Measurements from ENCODE around the gene TLE4.
"Not testable (repeated sequence)": the region's sequence is repeated elsewhere in the genome, so short reads cannot be mapped to it uniquely, and the experiment has no call there.

Gene TLE4

DNA sequence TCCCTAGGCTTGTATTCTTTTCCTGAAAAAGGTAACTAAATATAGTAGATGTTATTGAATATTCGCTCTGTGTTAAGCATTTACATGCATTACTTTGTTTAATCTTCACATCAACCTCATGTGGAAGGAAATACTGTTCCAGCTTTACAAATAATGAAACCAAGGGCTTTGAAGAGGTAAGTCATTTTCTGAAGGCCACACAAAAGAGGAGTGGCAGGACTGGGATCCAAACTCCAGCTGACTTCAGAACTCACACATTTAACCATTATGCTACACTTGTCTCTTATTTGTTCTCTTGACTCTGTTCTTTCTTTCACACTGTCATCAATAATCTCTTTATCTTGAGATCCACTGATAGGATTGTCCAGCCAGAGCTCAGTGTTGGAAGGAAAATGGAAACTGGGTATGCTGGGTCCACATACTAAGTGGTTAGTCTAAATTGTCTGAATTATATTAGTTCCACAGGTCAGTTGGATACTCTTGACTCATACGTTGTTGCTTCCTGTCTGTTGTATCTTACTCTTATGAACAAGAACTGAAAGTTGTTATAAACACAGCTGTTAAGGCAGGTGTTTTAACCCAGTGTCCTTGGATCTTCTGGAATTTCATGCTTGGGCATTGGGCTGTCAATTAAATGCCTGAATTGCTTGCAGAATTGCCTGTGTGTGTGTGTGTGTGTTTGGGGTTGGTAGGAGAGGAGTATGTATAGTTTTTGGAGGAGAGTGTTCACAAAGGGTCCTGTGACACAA lies 65.6 kb downstream of the TLE4 start:
- DNase-seq (ENCODE audit: low spot score) = no peak

DNA sequence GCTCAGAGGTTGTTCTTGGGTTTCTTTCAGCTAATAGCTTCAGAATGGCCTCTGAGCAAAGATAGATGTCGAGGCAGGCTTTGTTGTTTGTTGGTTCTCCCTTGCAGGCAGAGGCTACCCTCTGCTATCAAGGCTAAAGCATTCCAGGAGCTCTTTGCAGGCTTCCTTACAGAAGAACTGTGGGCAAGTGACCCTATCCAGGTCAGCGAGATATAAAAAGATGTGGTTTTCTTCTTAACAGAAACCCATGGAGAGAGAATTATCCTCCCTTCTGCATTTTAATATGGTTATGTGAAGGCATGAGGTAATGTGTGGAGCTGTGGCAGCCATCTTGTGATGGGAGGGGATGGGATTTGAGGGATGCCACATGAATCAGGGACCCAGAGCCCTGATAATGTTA lies 67.0 kb downstream of the TLE4 start:
- DNase-seq (ENCODE audit: low spot score) = no peak

DNA sequence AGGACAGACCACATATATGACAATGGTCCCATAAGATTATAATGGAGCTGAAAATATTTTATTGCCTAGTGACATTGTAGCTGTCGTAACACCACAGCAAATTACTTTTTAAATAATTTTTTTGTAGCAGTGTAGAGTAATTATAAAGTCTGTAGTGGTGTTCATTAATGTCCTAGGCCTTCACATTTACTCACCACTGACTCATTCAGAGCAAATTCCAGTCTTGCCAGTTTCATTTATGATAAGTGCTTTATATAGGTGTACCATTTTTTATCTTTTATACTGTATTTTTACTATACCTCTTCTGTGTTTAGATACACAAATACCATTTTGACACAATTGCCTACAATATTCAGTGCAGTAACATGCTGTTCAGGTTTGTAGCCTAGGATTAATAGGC lies 67.6 kb downstream of the TLE4 start:
- no peak for DNase-seq (ENCODE audit: low spot score)

DNA sequence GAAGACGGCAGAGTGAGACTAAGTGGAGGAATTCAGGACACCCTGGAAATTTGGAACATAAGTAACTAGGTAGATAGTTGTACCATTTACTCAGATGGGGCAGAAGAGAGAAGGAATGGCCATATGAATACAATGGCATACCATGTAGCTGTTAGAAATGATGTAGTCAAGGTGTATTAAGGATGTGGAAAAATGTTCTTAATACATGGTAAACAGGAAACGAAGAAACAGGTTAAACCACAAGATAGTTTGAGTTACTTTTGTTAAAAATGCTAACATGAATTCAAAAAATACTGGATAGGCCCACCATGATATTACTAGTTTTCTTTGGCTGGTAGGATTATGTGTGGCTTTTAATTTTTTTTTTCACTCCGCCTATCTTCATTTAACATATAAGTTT lies 68.3 kb downstream of the TLE4 start:
- not testable (repeated sequence) for DNase-seq (ENCODE audit: low spot score)

DNA sequence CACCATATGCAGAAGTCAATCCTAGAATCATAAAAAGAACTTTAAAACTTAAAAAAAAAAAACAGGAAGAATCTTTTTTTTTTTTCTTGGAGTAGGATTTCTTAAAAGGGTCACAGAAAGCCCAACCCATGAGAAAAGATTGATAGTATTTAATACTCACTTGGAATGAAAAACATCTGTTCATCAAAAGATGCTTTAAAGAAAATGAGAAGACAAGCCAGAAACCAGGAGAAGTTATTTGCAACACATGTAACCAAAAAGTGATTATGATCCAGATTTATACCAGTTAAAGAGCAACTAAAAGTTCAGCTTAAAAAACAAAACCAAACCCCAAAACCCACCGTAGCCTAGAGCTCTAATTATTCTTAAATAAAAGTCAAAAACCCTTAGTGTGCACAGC lies 69.3 kb downstream of the TLE4 start:
- no peak for DNase-seq (ENCODE audit: low spot score)

DNA sequence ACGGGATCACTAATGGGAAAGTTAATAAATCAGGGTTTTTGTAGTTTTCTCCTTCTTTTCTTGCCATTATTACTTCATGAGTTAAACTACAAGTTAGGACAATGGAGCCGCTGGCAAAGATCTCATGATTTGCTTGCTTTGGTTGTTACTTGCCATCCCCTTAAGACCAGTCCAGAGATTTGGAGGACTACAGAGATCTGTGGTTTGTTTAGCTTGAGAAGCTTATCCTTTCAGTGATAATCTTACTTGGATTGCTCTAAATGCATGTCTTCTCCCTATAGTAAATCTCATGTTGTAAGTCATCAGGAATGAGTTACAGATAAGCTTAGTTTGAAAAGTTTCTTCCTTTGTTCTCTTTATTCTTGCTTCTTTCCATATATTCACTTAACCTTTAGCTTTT lies 70.9 kb downstream of the TLE4 start:
- DNase-seq (ENCODE audit: low spot score) = no peak

DNA sequence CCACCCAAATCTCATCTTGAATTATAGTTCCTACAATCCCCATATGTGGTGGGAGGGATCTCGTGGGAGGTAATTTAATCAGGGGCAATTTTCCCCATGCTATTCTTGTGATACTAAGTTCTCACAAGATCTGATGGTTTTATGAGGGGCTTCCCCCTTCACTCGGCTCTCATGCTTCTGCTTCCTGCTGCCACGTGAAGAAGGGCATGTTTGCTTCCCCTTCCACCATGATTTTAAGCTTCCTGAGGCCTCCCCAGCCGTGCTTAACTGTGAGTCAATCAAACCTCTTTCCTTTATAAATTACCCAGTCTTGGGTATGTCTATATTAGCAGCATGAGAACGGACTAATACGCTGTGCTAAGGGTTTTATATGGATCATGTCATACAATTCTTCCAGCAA lies 72.3 kb downstream of the TLE4 start:
- no peak for DNase-seq (ENCODE audit: low spot score)

DNA sequence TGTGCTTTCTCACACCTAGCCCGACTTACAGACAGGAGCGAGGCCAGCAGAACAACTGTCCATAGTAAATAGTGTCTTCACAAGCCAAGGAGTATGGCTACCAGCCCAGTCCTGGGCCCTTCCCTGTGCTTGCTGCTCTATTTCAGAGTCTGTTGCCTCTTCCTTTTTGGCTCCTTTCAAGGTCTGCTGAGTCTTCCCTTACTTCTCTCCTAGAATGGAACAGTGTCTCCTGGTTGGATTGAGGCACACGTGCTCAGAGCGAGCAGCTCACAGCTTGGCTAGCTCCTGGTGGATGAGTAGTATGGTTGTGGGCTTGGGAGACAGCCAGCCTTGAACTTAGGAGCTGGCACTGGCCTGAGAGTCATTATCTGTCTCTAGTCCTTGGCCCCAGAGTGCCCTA lies 72.8 kb downstream of the TLE4 start:
- no peak for DNase-seq (ENCODE audit: low spot score)

DNA sequence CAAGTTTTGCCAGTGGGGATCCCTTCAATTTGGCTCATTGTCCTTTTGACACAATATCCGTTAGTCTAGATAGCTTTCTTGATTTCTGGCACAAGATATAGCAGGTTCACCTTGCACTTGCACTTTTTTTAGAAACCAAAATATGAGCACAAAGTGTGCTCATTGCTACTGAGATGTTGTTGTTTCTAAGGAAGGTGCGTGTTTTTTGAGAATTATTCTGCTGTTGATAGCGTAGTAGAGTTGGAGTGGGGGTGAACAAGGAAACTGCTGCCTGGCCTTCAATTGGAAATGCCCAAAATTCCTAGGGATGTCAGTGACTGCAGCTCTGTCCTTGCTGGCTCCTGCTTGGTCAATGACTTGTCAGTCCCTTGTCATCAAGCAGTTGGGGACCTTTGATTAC lies 73.3 kb downstream of the TLE4 start:
- DNase-seq (ENCODE audit: low spot score) = no peak

DNA sequence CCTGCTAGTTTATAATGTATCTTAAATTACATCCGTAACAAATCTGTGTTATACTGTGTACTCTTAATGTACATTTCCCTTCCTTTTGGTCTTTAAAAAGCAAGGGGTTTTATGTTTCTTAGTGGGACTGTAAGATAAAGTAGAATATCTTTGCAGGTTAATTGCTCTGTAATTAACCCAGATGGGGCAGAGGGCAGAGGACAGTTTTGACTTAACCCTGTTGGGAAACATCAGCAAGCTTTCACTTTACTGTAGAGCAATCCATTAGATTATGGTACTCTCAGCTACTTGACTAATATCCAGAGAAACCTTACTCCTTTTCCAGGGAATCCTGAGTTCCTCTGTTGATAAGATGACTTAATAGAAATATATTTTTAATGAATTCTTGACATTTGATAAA lies 74.3 kb downstream of the TLE4 start:
- no peak for DNase-seq (ENCODE audit: low spot score)

DNA sequence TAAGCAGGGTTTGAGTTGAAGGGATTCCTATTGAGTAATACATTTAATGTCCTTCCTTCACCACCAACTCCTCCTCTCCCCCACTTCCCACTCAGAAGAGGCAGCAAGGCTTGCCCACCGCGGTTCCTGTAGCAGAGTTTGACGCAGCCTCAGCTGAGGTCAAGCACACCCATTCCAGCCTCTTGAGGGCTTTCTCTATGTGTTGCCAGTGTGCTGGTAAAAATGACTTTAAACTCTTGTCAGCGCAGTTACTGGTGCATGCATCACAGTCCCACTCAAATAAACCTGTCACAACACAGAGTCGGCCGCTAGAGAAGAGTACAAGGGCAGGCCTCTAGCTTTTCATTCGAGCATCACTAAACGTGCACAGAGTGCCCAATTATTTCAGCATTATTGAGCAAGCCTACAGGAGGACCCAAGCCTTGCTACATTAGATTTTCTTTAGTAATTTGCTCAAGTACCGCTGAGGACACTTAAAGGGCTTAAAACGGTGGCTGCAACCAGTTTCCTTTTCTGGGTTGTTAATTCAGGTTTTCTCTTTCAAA lies 79.6 kb downstream of the TLE4 start:
- no peak for DNase-seq (ENCODE audit: low spot score)

DNA sequence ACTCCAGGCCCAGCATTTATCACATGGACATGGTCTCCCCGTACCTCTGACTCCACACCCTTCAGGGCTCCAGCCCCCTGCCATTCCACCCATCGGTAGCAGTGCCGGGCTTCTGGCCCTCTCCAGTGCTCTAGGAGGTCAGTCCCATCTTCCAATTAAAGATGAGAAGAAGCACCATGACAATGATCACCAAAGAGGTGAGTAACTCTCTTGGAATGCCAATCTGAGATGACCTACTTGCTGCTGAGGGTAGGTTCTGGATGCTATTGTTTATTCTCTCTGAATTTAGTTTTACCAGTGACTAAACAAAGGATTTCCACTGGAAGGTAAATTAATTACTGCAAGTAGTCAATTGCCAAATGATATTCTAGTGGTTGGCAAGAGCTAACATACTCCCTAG lies 80.8 kb downstream of the TLE4 start:
- no peak for DNase-seq (ENCODE audit: low spot score)

DNA sequence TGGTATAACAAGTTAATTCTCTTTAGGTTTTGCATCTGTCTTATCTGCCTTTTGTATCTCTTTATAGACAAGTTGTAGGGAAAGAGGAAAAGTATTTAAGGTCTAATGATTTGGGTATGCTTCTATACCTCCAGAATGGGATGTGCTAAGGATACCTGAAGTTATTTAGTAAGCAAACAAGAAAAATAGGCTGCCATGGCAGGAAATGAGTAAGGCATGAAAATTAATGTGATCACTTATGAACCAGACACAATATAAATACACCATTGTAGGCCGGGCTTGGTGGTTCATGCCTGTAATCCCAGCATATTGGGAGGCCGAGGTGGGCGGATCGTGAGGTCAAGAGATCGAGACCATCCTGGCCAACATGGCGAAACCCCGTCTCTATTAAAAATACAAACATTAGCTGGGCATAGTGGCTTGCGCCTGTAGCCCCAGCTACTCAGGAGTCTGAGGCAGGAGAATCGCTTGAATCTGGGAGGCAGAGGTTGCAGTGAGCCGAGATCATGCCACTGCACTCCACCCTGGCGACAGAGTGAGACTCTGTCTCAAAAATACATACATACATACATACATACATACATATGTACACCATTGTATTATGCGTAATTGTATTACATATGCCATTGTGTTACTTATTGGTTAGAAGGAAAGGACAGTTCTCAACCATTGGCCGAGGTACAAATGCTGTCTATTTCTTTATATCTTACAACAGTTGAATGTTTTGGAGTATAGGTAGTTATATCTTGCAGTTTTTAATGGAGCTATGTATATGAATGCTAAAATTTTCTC lies 83.0 kb downstream of the TLE4 start:
- DNase-seq (ENCODE audit: low spot score) = not testable (repeated sequence)

DNA sequence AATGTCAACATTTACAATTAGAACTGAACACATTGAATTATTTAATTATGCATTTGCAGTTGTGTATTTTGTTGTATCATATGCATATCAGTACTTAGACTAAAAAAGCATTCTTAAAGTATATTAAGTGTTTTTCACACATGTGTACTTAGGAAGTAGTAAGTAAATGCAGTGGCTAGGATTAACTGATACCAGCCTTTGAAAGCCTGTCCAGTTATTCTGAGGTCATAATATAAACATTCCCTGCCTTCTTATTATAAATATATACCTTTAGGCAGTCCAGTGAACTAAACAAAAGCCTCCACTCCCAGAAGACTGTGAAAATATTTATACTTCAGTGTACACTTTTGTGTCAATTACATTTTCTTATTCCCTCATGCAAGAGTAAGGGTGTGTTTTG lies 83.8 kb downstream of the TLE4 start:
- no peak for DNase-seq (ENCODE audit: low spot score)

DNA sequence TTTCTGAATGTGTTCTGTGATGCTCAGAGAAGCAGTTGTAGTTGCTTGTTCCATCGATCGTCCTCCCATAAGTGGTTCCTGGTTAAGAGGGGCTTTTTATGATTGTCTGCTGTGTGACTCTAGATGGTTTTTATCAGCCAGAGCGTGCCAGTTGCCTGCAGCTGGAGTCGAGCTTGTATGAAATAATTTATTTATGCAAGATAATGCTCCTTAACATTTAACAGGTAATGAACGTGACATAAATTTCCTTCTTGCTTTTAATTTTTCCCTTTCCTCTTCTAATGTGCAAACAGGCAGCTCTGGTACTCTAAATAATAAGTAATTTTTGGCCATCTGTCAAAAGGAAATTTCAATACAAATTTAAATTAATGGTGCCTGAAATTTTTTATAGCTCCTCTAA lies 84.4 kb downstream of the TLE4 start:
- no peak for DNase-seq (ENCODE audit: low spot score)

DNA sequence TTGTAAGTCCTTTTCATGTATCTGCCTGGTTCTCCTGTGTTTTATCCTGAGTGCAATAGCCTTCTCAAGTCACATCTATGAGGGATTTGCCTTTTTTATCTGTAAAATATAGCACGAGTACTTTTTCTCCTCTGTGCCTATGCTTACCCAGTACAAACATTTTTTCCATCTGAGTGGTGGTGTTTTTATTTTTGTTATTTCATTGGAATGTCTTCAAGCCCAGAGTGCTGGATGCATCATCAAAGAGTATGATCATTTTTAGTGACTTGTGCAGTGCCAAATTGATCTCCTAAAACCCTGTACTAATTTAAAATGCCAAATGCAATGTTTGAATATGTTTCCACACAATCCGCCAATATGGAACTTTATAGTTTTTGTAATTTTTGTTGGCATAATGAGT lies 86.1 kb downstream of the TLE4 start:
- DNase-seq (ENCODE audit: low spot score) = no peak

DNA sequence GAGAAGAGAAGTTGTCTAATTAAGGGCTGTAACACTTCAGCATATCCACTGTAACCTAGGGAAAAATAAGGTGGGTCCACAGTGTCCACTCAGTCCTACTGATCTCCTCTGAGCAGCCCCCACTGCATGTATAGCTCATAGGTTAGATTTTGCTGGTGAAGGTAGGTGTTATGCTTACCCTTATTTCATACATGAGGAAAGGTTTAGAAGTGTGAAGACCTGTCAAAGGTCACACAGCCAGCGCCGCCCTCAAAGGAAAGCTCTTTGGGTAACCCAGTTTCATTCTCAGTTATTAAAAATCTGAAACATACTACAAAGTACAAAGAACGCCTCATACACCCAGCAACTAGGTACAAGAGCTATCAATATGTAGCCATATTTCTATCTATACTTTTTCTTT lies 87.2 kb downstream of the TLE4 start:
- DNase-seq (ENCODE audit: low spot score) = no peak

DNA sequence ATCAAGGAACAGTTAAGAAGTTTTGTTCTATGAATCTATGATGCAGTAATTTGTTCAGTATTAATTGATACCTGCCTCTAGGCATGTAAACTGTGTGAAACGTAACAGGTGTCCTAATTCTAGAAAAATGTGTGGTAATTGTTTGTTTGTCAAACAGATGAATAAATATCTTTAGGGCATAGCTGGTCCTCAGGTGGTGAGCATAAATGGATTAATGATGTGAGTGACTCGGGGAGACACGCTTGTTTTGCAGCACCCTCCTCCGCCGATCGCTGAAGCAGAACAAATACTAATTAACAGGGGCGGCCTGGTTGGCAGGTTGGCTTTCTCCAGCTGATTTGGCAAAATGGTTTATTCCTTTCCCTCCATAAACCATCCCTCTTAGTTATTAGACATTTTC lies 88.8 kb downstream of the TLE4 start:
- no peak for DNase-seq (ENCODE audit: low spot score)

DNA sequence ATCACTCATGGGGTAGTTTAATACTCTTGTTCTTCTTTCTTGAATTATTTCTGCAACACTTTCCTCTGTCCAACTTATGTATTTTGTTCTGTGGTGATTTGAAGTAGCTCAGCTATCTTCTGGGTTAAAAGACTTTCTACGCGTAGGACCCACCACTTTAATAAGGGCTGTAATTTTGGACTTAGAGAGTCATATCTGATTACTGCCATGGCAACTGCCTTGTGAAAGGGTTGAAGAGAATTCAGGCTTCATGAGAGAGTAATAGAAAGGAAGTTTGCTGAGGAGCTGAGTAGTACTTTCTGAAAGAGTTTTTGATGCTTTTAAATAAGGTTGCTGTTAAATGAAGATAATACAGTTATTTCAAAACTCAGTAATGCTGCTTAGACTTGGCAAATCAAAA lies 89.5 kb downstream of the TLE4 start:
- DNase-seq (ENCODE audit: low spot score) = no peak

DNA sequence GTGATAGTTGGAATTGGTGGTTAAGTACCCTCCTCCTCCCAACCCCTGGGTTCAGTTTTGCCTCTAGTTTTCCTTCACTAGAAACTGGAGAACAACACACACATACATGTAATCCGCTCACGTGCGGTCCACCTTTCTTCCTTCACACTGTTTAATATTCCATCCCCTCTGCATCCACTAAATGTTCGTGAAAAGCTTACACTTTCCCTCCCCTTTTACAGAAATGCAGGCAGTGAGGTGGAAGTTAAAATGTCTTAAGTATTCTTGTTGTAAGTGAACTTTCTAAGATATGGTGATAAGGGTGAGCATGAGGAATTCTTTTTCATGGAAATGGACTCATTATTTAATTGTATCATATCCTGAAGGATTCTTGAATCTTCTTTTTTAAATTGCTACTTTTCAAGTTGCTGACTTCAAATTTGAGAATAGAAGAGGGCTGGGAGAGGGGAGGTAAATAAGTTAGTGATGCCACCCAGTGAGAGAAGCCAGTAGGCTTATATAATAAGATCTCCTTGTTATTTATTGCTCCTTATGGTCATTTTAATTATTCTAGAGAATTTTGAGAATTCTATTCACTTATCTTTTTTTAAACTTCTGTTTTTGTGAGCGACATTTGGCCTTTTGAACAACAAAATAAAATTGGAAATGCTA lies 90.2 kb downstream of the TLE4 start:
- no peak for DNase-seq (ENCODE audit: low spot score)

DNA sequence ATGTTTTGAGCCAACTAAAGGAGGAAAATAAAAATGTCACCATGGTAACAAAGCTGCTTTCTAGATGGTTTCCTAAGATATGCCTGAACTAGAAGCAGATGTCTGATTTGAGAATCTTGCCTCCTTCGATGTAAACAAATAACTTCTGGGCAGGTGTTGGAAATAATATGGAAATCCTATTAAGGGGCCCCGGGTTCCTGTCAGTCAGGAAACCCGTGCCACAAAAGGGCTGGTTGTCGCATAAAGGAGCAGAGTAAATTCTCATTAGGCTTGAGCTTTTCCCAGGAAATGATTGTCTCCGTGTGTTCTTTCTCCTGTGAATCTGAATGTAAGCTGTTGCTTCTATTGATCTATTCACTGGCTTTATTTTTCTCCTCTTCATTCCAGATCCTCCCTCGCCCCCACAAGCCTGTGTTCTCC lies 90.8 kb downstream of the TLE4 start:
- DNase-seq (ENCODE audit: low spot score) = no peak

DNA sequence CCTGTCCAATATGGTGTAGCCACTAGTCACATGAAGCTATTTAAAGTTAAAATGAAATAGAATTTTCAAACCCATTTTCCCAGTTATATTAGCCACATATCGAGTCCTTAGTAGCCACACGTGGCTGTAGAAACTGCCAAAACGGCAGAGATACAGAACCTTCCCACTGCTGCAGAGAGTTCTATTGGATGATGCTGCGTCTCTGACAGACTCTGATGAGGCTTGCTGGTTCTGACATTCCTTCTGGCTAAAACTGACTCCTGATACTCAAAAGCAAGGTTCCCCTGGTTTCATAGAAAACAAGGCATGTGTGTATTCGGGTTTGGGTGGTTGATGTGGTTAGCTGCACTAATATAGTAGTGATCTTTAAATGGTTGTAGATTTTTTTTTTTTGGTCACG lies 91.5 kb downstream of the TLE4 start:
- DNase-seq (ENCODE audit: low spot score) = no peak

DNA sequence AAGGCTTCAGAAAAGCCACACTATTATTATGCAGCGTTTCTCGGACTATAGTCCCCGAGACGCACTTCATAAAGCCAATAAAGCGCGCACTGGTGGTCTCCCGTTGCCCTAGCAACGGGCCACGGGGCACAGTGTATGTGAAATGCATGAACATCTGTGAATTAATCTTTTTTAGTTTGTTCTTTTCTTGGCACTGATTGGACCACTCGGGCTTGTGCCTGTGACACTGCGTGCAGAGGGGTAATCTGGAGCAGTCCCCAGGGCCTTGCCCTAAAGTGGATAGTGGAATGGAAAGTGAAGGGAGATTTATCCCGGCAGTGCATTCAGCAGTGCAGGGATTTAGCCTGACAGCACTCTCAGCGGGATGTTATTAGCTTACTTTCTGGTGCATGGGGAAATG lies 92.1 kb downstream of the TLE4 start:
- no peak for DNase-seq (ENCODE audit: low spot score)
